Stimulated activated CD4-positive, alpha-beta T cell treated with anti-CD3 and anti-CD28 coated beads, Interleukin-12 subunit alpha, Interleukin-12 subunit beta, amount 100 ng/mL, for 48 hours (primary cell): ENCODE results near the gene VASP.
A peak's percentile ranks its signal among the peaks of the same experiment; 100 is the strongest.

Source experiments
- DNase-seq, 3 donors: peaks; one replicate each; pipeline ENCODE4 v3.0.0-alpha.2; 2020; ENCODE audit warnings: low read depth in 2 of 3, low spot score in 1 of 3

Gene VASP

DNA sequence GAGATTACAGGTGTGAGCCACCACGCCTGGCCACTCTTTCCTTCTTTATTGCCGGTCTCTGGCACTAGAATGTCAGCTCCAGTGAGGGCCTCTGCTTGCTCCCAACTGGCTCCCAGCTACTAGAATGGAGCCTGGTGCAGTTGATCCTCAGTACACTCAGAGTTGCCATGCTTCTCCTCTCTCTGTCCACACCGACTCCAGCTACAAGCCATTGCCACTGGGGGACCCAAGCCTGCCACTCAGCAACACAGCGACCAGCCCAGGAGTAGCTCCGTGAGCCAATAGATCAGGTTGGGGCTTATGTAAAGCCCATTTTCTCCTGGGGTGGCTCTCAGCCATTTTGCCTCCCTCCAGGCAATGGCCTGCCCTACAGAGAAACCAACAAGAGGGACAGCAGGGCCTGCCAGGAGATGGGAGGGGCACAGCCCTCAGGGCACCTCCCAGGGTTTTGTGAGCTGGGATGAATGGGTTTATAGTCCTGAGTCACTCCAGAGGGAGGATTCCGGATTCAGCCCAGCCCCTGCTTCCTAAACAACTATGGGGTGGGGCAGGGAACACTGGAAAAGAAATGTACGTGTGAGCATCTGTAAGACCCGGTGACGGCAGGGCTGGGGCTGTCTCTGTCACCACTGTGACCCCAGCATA, 40.8 kb downstream of the VASP start:
- DNase-seq: no peak

DNA sequence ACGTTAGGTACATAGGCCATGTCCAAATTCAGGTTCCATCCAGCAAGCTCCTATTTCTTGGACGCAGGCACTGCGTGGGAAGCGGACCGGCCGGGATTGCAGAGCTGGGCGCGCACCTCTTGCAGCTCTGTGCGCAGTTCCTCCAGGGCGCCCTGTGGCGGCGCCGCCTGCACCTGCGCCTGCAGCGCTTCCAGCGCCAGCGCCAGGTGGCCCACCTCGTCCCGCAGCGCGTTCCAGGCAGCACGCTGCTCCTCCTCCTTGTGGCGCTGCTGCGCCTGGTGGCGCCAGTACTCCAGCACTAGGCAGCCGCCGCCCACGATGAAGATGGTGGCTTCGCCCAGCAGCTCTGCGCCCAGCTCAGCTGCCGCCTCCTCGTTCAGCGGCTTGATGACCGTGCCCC, 46.2 kb downstream of the VASP start:
- DNase-seq: no peak

DNA sequence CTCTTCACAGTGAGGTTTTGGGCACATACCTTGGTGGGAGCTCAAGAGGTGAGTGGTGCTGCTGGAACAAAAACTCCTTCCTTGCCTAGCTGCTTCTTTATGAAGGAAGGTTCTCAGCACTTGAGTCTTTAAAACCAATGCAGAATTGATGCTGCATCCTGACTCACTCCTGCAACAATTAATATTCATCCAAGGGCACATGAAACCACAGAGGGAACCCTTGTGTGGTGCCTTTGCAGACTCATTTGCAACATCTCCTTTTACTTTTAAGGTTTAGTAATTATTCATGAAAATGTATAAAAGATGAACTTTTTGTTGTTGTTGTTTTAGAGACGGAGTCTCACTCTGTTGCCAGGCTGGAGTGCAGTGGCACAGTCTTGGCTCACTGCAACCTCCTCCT, 47.2 kb downstream of the VASP start:
- DNase-seq: no peak

DNA sequence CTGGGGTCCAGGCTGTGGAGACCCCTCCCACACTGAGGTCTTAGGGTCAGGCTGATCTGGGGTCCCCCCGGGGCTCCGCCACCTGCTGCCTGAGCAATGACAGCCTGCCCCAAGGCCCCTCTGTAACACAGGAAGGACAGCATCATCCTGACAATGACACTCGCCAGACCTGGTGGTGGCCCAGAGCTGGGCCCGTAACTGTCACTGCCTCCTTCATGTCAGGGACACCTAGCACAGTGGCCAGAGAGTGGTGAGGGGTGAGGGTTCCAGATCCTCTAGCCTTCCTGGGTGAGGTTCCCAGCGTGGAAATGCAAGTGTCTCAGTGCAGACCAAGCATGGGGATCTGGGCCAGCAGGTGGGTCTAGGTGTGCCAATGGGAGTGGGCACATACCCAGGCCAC, 49.6 kb downstream of the VASP start:
- DNase-seq: no peak

DNA sequence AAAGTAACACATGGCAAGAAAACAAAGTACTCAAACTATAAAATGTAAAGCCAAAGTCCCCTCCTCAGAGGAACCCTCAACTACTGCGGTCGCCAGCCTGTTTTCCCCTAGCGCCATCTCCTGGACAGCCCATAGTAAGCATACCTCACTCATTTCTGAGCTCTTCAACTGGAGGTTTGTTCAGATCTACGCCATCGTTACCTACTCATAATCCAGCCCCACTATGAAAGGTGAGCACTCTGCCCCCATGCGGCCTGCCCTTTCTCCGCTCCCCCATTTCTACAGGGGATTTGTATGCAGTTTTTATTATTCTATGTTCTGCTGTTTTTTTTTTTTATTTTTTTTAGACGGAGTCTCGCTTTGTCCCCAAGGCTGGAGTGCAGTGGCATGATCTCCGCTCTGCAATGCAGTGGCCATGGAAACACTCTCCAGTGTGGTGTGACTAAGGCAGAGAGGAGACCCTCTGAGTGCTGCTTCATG, 51.2 kb downstream of the VASP start:
- DNase-seq: peak; percentile 39 to 57 (median 47)

DNA sequence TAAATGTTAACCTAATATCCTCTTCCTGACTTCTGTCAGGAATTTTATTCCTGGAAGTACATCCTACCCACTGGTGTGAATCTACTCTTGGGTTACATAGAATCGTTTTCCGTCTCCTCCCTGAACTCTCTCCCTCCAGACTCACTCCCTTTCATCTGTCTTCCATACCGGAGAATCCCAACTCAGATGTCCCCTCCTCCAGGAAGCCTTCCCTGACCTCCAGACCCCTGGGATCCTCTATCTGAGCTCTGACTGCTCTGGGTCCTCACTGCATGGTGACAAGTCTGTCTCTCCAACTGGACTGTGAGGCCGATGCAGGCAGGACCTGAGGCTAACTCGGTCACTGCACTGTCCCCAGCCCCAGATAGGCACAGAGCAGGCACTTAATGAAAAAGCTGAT, 52.8 kb downstream of the VASP start:
- DNase-seq: no peak

DNA sequence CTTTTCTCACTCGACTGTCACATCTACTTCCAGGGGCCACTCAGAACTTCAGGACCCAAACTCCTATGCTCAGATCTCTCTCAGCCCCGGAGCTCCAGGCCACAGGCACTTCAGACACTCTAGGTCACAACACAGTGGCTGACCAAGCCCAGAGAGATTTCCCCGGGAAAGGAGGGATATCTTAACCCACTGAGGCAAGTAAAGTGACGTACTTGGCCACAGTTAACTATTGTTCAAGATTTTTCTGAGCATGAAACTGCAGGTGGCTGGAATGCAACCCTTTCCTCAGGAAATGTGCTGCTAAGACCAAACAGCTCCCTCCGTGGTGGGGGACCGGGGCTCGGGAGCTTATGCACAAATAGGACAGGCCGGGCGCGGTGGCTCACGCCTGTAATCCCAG, 53.4 kb downstream of the VASP start:
- no peak for DNase-seq

DNA sequence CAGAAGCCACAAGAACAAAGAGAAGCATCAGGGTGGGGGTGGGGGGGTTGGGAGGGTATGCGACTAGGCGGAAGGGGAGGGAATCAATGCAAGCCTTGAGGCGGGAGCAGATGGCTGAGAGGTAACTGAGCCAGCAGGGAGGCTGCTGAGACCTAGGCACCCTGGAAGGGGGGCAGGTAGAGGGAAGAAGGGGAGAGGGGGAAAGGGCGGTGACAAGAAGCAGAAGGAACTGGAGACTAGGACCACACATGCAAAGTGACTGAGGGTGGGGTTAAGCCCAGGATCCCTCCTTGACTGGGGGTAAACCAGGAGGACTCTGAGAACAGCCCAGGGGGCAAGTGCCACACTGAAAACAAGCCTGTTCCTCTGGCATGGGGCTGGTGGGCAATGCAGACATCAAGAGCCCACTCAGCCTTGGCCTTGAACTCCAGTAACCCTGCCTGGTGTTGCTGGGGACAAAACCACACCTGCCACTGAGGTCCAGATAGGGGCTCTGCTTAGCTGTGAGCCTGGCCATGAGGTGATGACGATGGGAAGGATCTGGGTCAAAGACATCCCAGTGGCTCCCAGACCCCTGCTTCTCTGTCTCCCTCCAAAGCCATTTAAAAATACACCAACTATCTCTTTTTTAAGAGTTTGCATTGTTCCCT, 57.0 kb downstream of the VASP start:
- no peak for DNase-seq

DNA sequence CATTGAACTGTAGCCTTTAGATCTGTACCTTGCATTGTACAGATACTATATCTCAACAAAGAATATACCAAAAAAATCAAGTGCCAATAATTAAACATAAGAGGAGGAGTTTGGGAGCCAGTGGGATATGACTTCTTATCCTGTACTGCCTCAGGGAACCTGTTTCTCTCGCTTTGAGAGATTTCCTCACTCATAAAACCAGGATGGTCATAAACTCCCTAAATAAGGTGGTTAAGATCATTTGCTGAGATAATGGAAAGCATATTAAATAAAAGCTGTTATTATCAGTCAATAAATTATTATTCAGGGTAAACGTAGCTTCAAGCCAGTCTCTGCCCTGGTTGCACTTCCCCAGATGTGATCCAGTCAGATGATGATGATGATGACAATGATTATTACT, 60.3 kb downstream of the VASP start:
- DNase-seq: no peak

DNA sequence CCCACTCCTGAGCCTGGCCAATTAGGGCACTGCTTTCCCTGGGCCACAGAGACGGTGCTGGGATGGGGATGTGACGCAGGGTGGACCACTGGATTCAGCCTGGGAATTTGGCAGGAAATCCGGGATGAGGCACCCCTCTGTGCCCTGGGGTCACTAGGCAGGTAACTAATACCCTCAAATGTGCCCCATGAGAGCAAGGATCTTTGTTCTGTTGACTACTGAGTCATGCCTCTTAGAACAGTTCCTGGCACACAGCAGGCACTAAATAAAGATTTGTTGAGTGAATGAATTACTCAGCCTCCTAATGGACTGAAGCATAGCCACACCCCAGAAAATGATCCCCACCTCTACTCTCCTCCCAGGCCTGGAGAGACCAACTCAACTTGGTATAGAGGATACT, 61.5 kb downstream of the VASP start:
- DNase-seq: no peak

DNA sequence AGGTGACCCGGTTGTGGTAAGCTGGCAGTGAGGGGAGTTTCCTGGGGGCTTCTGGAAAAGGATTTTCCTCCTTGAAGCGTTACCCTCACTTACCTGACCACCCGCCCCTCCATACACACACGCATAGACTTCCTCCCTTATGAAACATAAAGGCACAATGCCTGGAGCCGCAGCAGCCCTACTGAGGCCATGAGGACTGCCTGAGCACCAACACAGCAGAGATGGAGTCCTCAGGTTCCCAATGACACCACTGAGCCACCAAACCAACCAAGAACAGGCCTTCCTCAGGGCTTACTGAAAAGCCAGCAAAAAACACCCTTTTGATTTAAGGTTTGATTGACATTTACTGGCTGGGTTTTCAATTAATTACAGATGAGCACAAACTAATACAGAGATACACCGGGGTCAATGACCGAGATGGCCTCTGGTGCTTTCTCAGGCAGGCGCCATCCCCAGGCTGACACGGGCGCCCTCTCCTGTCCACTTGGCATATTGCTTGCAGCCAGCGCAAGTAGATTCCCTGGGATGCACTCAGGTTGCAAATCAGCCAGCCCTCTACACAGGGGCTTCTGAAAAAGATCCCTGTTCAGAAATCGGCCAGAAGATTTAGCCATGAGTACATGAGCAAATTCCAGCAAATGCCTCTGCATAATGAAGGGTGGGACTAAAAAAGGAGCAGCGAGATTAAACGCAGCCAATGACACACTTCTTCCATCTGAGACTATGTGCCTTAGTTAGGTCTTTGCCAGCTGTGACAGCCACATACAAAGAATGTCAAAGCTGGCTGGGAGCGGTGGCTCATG, 62.5 kb downstream of the VASP start:
- peak; percentile 39 to 82 (median 60) for DNase-seq

DNA sequence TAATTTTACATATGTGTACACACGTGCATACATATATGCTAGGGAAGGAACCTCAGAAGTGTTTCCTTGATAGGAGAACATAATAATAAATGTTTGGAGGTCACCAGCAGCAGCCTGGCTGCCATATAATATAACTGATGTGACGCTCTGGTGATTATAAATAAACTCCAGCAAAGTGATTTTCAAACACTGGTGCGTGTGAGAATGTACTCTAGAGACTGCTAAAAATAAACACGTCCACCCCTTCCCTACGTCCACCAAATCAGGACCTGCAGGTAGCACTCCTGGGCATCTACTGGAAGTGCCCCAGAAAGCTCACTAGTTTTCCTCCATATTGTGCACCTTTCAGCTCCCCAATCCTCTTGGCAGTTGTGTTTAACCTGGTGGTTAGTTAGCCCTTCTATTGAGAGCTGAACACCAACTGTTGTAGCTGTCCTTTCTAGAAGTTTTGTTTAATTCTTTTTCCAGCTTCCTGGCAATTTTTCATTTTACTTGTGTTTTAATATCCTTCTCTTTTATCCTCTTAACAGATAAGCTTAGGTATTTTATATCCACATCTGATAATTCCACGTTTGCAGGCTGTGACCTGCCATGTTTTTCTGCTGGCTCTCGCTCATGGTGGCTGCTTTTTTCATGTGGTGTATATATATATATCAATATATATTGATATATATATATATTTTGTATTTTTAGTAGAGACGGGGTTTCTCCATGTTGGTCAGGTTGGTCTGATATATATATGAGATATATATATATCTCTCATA, 64.4 kb downstream of the VASP start:
- no peak for DNase-seq

DNA sequence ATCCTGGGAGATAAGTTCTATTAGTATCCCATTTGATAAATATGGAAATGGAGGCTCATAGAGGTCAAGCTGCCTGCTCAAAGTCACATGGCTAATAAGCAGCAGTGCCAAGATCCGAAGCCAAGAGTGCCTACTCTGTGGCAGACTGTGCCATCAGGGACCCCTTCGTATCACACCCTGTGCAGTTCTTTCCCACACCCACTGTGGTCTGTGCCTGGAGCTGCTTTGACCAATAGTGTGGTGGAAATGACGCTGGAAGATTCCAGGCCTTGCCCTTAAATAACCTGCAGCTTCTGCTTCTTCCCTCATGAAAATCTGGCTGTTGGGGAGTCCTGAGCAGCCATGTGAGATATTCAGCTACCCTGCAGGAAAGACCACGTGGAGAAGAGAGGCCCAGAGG, 67.2 kb downstream of the VASP start:
- no peak for DNase-seq

DNA sequence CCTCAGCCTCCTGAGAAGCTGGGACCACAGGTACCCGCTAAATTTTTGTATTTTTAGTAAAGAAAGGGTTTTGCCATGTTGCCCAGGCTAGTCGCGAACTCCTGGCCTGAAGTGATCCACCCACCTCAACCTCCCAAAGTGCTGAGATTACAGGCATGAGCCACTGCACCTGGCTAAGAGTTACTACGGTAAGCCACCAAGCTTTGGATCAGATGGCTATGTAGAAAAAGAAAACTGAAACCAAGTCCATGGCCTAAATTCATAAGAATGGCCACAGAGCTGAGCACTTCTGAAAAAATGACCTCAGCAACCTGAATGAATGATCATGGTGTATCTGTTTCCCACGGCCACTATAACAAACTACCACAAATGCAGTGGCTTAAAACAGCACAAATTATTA, 67.9 kb downstream of the VASP start:
- no peak for DNase-seq
